HepG2 (cell line): ENCODE measurements around the gene DDX39B. TPM values are rescaled to one million over a fixed set of nuclear protein-coding genes. Genes with fewer than 3 reads are reported as not detected.

Experiments used
- ATAC-seq: fragments of 200-7000 bp; cut with Tn5 transposase; 3 replicates; pipeline ENCODE4 v1.9.1; 2020; ENCODE audit warnings: mild to moderate bottlenecking, moderate library complexity
- BruUV-seq: library from RNA; stranded (reverse); fragments of 400-500 nt; replicated peaks from 2 replicates; lab custom pipeline; 2021; lab: Mats Ljungman, UMichigan
- CTCF ChIA-PET: fragments of 300-600 bp; formaldehyde crosslinking; extraction: SDS; loops from one replicate; lab custom pipeline; 2021; ENCODE audit warnings: low total read pairs, inconsistent platforms, low intra/inter-chr PET ratio; lab: Yijun Ruan, JAX
- POLR2A ChIA-PET: fragments of 350-600 bp; sonication (Branson Sonifier 250); formaldehyde crosslinking; loops from one replicate; lab custom pipeline; 2020; ENCODE audit warnings: antibody characterized with exemption, inconsistent platforms; lab: Yijun Ruan, JAX
- DNase-seq: peaks from one replicate; pipeline ENCODE4 v3.0.0-alpha.2; 2015; ENCODE audit warnings: low spot score
- FAIRE-seq: peaks from 3 replicates; lab custom pipeline; 2011; peaks lifted over from hg19 to GRCh38; lab: Jason Lieb, UNC
- H2AFZ ChIP-seq: one replicate; pipeline ENCODE4 v1.6.1; 2011; ENCODE audit warnings: low read length, inconsistent platforms
- H3K27ac ChIP-seq: fragments of 300-600 bp; 3 replicates; pipeline ENCODE4 v1.8.0; 2011; ENCODE audit warnings: mixed run types, mild to moderate bottlenecking, mixed read lengths, low read length, inconsistent platforms; ENCODE audit not compliant: insufficient read depth; ENCODE audit errors: extremely low read length
- H3K27me3 ChIP-seq, 2 experiments: fragments of 200-600 bp in 1 of 2; 2 replicates in 1 of 2; 3 replicates in 1 of 2; pipeline versions ENCODE4 v1.6.0 to v1.8.0; 2011; ENCODE audit warnings: low read length in 2 of 2, mild to moderate bottlenecking in 2 of 2, moderate library complexity in 2 of 2, inconsistent platforms in 1 of 2; ENCODE audit not compliant: insufficient read depth in 2 of 2, control insufficient read depth in 1 of 2
- H3K36me3 ChIP-seq, 2 experiments: fragments of 200-600 bp in 1 of 2; replicated peaks in 1 of 2; 2 replicates in 1 of 2; 3 replicates in 1 of 2; pipeline versions ENCODE4 v1.5.1 to v1.8.0; 2011; ENCODE audit warnings: low read length in 2 of 2, inconsistent platforms in 1 of 2; ENCODE audit not compliant: insufficient read depth in 2 of 2, control insufficient read depth in 1 of 2
- H3K4me1 ChIP-seq: 2 replicates; pipeline ENCODE4 v1.5.1; 2012; ENCODE audit warnings: low read length, inconsistent platforms; ENCODE audit not compliant: insufficient read depth
- H3K4me2 ChIP-seq: 2 replicates; pipeline ENCODE4 v1.6.0; 2011; ENCODE audit warnings: low read depth, low read length, inconsistent platforms
- H3K4me3 ChIP-seq, 3 experiments: fragments of 200-600 bp in 1 of 3; sonication (generic), shearing (Covaris generic) in 1 of 3; replicated peaks in 1 of 3; 2 replicates each; pipeline ENCODE4 v1.5.1; 2011 to 2016; ENCODE audit warnings: low read length in 3 of 3, inconsistent platforms in 2 of 3, low read depth in 2 of 3, mild to moderate bottlenecking in 2 of 3, control low read depth in 1 of 3, mixed read lengths in 1 of 3; ENCODE audit not compliant: insufficient read depth in 1 of 3
- H3K79me2 ChIP-seq: one replicate; pipeline ENCODE4 v1.6.1; 2011; ENCODE audit warnings: low read length, inconsistent platforms; ENCODE audit not compliant: insufficient read depth
- H3K9ac ChIP-seq: 2 replicates; pipeline ENCODE4 v1.6.0; 2011; ENCODE audit warnings: mild to moderate bottlenecking, low read depth, low read length, inconsistent platforms; ENCODE audit not compliant: insufficient read depth
- H3K9me3 ChIP-seq: 2 replicates; pipeline ENCODE4 v1.5.1; 2012; ENCODE audit warnings: mild to moderate bottlenecking, low read length
- H4K20me1 ChIP-seq: 2 replicates; pipeline ENCODE4 v1.6.0; 2011; ENCODE audit warnings: inconsistent platforms, mild to moderate bottlenecking, low read length, moderate library complexity; ENCODE audit not compliant: insufficient read depth
- ATRX ChIP-seq: sonication (generic); formaldehyde crosslinking; IDR thresholded peaks from 2 replicates; pipeline ENCODE4 v1.4.0; 2020; ENCODE audit warnings: missing genetic modification reagents, borderline replicate concordance
- HMG20A ChIP-seq: IDR thresholded peaks from 2 replicates; pipeline ENCODE4 v1.6.1; 2016; ENCODE audit warnings: borderline replicate concordance
- ZNF333 ChIP-seq: sonication (generic); formaldehyde crosslinking; IDR thresholded peaks from 2 replicates; pipeline ENCODE4 v1.4.0; 2020; ENCODE audit warnings: mild to moderate bottlenecking, missing genetic modification reagents, borderline replicate concordance
- WGBS: methylation state at CpG from one replicate; pipeline ENCODE4 v1.1.6; 2017; ENCODE audit warnings: low lambda C conversion rate; 5-methylcytosine and 5-hydroxymethylcytosine counted together
- in situ Hi-C: cut with HindIII; loops from 2 replicates; pipeline ENCODE4 v1.10.0; 2017; ENCODE audit warnings: low pct_unique_long_range_greater_than_20kb; ENCODE audit not compliant: extremely low pct_ligation_motif_present
- intact Hi-C: fragments of 100-400 bp; cut with micrococcal nuclease; formaldehyde crosslinking; loops from one replicate; pipeline ENCODE4 v1.10.0; 2022; ENCODE audit not compliant: unreplicated experiment
- polyA plus RNA-seq, 8 experiments: library from polyadenylated mRNA; depleted of rRNA in 3 of 8; stranded (reverse) in 7 of 8; unstranded in 1 of 8; fragments of >200 nt; fragmentation: Illumina TruSeq in 4 of 8; extraction: Trizol in 4 of 8; gene quantifications; 2 replicates each; pipeline versions ENCODE4 v1.2.1 to v1.2.3, GENCODE V29; 2011 to 2016; ENCODE audit warnings: low read depth in 4 of 8, missing spikeins in 1 of 8, mixed read lengths in 1 of 8; ENCODE audit not compliant: insufficient read depth in 1 of 8
- total RNA-seq, 5 experiments: library from RNA; depleted of rRNA; stranded (reverse); fragments of >200 nt; fragmentation: Illumina TruSeq; extraction: Trizol; gene quantifications; 2 replicates each; pipeline ENCODE4 v1.2.3, GENCODE V29; 2016; ENCODE audit warnings: low read depth in 1 of 5
- TF ChIP-seq, protein P1 (sequence below): IDR thresholded peaks from 2 replicates; pipeline ENCODE4 v1.6.1; 2016; ENCODE audit warnings: missing genetic modification reagents, missing compliant biosample characterization
- TF ChIP-seq, protein P2 (sequence below): sonication (generic); formaldehyde crosslinking; IDR thresholded peaks from 2 replicates; pipeline ENCODE4 v1.4.0; 2020; ENCODE audit warnings: mild to moderate bottlenecking, missing genetic modification reagents
- TF ChIP-seq, protein P3 (sequence below): IDR thresholded peaks from 2 replicates; pipeline ENCODE4 v1.6.1; 2016

DDX39B gene
- total and polyA plus RNA-seq, 2 of the 13 experiments (the other 11 are each of a cell fraction or from before 2014, with no cell fraction given), result 570 to 678 TPM

DNA sequence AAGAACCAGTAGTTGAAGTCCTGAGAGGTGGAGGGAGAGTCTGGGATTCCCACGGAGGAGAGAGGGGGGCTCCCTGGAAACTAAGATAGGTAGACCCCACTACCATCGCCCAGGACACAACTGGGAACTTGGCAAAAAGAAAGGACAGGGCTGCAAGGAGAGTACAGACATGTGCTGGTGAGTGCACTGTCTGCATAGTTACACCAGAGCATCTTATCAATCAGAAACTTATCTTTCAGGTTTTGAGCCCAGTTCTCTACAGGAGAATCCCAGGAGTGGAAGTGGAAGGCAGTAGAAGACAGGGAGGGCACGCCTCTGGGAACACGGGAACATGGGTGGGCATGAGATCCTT, 17.8 kb upstream of the DDX39B start:
- Histone ChIP-seq H3K4me2 (no peak overlapping the region), H2AFZ (no peak overlapping the region), H3K4me1 (no peaks in the 10 kb centered on the region), H3K27ac (no peak overlapping the region), H3K36me3 (peaks cover 21 to 38% of the 10 kb centered on the region in 2 experiments; a peak in 4 of 5 replicates), H3K79me2 (no peaks in the 10 kb centered on the region), H3K9ac (no peak overlapping the region), H3K4me3 (no peak overlapping the region), H3K27me3 (no peaks in the 10 kb centered on the region), H4K20me1 (no peaks in the 10 kb centered on the region), H3K9me3 (no peaks in the 10 kb centered on the region)
- ChIA-PET CTCF (no interaction called here), POLR2A (no interaction called here)
- FAIRE-seq (no peak), ATAC-seq (no peak), DNase-seq (no peak)
- in situ Hi-C loops, result no loop called here
- intact Hi-C loops, result no loop called here
- WGBS, result 85% methylated on average over 4 of the region's 4 CpGs
- TF ChIP-seq HMG20A (CRISPR knock-in tag) (no peak), ATRX (CRISPR knock-in tag) (no peak), ZNF333 (CRISPR knock-in tag) (no peak)
- TF ChIP-seq, protein P1, sequence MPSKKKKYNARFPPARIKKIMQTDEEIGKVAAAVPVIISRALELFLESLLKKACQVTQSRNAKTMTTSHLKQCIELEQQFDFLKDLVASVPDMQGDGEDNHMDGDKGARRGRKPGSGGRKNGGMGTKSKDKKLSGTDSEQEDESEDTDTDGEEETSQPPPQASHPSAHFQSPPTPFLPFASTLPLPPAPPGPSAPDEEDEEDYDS, result no peak
- TF ChIP-seq, protein P2, sequence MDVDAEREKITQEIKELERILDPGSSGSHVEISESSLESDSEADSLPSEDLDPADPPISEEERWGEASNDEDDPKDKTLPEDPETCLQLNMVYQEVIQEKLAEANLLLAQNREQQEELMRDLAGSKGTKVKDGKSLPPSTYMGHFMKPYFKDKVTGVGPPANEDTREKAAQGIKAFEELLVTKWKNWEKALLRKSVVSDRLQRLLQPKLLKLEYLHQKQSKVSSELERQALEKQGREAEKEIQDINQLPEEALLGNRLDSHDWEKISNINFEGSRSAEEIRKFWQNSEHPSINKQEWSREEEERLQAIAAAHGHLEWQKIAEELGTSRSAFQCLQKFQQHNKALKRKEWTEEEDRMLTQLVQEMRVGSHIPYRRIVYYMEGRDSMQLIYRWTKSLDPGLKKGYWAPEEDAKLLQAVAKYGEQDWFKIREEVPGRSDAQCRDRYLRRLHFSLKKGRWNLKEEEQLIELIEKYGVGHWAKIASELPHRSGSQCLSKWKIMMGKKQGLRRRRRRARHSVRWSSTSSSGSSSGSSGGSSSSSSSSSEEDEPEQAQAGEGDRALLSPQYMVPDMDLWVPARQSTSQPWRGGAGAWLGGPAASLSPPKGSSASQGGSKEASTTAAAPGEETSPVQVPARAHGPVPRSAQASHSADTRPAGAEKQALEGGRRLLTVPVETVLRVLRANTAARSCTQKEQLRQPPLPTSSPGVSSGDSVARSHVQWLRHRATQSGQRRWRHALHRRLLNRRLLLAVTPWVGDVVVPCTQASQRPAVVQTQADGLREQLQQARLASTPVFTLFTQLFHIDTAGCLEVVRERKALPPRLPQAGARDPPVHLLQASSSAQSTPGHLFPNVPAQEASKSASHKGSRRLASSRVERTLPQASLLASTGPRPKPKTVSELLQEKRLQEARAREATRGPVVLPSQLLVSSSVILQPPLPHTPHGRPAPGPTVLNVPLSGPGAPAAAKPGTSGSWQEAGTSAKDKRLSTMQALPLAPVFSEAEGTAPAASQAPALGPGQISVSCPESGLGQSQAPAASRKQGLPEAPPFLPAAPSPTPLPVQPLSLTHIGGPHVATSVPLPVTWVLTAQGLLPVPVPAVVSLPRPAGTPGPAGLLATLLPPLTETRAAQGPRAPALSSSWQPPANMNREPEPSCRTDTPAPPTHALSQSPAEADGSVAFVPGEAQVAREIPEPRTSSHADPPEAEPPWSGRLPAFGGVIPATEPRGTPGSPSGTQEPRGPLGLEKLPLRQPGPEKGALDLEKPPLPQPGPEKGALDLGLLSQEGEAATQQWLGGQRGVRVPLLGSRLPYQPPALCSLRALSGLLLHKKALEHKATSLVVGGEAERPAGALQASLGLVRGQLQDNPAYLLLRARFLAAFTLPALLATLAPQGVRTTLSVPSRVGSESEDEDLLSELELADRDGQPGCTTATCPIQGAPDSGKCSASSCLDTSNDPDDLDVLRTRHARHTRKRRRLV, result no peak
- TF ChIP-seq, protein P3, sequence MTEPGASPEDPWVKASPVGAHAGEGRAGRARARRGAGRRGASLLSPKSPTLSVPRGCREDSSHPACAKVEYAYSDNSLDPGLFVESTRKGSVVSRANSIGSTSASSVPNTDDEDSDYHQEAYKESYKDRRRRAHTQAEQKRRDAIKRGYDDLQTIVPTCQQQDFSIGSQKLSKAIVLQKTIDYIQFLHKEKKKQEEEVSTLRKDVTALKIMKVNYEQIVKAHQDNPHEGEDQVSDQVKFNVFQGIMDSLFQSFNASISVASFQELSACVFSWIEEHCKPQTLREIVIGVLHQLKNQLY, result no peak
- no TSS peak for BruUV-seq
